RWPE1 (cell line): ENCODE data around the gene AP3S1.

Experiments used
- CTCF ChIA-PET: fragments of 350-600 bp; sonication (Branson Sonifier 250); formaldehyde crosslinking; extraction: SDS; loops from one replicate; lab custom pipeline; 2021; lab: Yijun Ruan, JAX
- POLR2A ChIA-PET: fragments of 400-600 bp; formaldehyde crosslinking; extraction: SDS; loops from one replicate; lab custom pipeline; 2020; ENCODE audit warnings: antibody characterized with exemption; ENCODE audit not compliant: low non-redundant PET; lab: Yijun Ruan, JAX
- DNase-seq: peaks from one replicate; pipeline ENCODE4 v3.0.0; 2012; ENCODE audit warnings: low spot score
- H3K27ac ChIP-seq: fragments of 450-650 bp; 2 replicates; pipeline ENCODE4 v1.5.1; 2017
- CTCF ChIP-seq: fragments of 450-650 bp; conservative IDR thresholded peaks from 2 replicates; pipeline ENCODE4 v1.5.1; 2017; ENCODE audit warnings: low read depth, mild to moderate bottlenecking

Gene AP3S1

GRCh38 chr5:115838885-115839518 lies 2.7 kb upstream of the AP3S1 start:
- POLR2A ChIA-PET: no interaction called here
- DNase-seq: peak; percentile 67
- no peak overlapping the region for H3K27ac ChIP-seq
- peak; percentile 74 for TF ChIP-seq CTCF
- CTCF ChIA-PET: interaction anchor here (0.6 to 1.2 kb wide), 5 partner anchors 8 to 530 kb away, joined by 3 to 6 read pairs (median 5); no protein-coding TSS in a partner anchor

GRCh38 chr5:115840873-115841272 lies 862 bp upstream of the AP3S1 start:
- peak overlapping the region; percentile 95 for H3K27ac ChIP-seq
- ChIA-PET CTCF (interaction anchor here (0.6 kb wide), 2 partner anchors 184 to 225 kb away, joined by 3 read pairs; no protein-coding TSS in a partner anchor), POLR2A (no interaction called here)
- TF ChIP-seq CTCF: no peak
- DNase-seq: no peak

GRCh38 chr5:115842089-115842935 lies 577 bp downstream of the AP3S1 start:
- H3K27ac ChIP-seq: peak overlapping the region; percentile 95
- peak; percentile 41 for DNase-seq
- peak; percentile 59 for TF ChIP-seq CTCF
- CTCF ChIA-PET: interaction anchor here (0.8 kb wide), 1 partner anchor 556 kb away, joined by 4 read pairs; no protein-coding TSS in a partner anchor
- POLR2A ChIA-PET: no interaction called here

DNA sequence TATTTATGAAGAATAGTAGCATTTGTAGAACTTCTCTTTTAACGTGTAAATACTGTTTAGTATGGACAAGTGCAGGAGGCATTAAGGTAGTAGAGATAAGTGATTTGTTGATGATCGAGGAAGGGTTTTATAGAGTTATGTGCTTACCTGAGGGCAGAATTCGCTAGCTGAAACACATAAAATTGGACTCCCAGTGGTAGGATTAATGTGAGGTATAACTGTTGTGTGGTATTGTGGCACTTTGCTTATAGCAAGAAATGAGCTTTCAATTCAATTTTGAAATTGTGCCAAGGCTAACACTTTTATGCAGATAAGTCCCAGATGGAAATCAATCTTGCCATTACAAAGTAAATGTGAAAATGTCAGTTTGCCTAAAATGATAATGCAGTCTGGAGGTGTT lies 1.2 kb downstream of the AP3S1 start:
- H3K27ac ChIP-seq: no peak overlapping the region
- POLR2A ChIA-PET: no interaction called here
- CTCF ChIA-PET: interaction anchor here (0.8 kb wide), 1 partner anchor 556 kb away, joined by 4 read pairs; no protein-coding TSS in a partner anchor
- no peak for TF ChIP-seq CTCF
- DNase-seq: no peak

GRCh38 chr5:115843444-115844130 lies 1.9 kb downstream of the AP3S1 start:
- POLR2A ChIA-PET: no interaction called here
- DNase-seq: no peak
- CTCF ChIA-PET: interaction anchor here (0.8 kb wide), 1 partner anchor 557 kb away, joined by 4 read pairs; no protein-coding TSS in a partner anchor
- TF ChIP-seq CTCF: no peak
- H3K27ac ChIP-seq: no peak overlapping the region

GRCh38 chr5:115844321-115844817 lies 2.6 kb downstream of the AP3S1 start:
- no peak overlapping the region for H3K27ac ChIP-seq
- no peak for TF ChIP-seq CTCF
- no peak for DNase-seq
- POLR2A ChIA-PET: no interaction called here
- CTCF ChIA-PET: interaction anchor here (0.6 kb wide), 1 partner anchor 71 kb away, joined by 3 read pairs; no protein-coding TSS in a partner anchor
